GM20000 (cell line): ENCODE results near the gene PPWD1.
"Not testable (repeated sequence)": the region's sequence is repeated elsewhere in the genome, so short reads cannot be mapped to it uniquely, and the experiment has no call there.

Experiments used
- DNase-seq: peaks from one replicate; pipeline ENCODE4 v3.0.0; 2012; ENCODE audit warnings: low spot score
- TF ChIP-seq, protein P1 (sequence below): IDR thresholded peaks from 2 replicates; pipeline ENCODE4 v1.5.1; 2012; ENCODE audit warnings: mild to moderate bottlenecking, control low read depth; ENCODE audit errors: extremely low read depth, missing control alignments

PPWD1 gene

GRCh38 chr5:65570598-65571226, 7.6 kb downstream of the PPWD1 start:
- TF ChIP-seq, protein P1, sequence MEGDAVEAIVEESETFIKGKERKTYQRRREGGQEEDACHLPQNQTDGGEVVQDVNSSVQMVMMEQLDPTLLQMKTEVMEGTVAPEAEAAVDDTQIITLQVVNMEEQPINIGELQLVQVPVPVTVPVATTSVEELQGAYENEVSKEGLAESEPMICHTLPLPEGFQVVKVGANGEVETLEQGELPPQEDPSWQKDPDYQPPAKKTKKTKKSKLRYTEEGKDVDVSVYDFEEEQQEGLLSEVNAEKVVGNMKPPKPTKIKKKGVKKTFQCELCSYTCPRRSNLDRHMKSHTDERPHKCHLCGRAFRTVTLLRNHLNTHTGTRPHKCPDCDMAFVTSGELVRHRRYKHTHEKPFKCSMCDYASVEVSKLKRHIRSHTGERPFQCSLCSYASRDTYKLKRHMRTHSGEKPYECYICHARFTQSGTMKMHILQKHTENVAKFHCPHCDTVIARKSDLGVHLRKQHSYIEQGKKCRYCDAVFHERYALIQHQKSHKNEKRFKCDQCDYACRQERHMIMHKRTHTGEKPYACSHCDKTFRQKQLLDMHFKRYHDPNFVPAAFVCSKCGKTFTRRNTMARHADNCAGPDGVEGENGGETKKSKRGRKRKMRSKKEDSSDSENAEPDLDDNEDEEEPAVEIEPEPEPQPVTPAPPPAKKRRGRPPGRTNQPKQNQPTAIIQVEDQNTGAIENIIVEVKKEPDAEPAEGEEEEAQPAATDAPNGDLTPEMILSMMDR: no peak

DNA sequence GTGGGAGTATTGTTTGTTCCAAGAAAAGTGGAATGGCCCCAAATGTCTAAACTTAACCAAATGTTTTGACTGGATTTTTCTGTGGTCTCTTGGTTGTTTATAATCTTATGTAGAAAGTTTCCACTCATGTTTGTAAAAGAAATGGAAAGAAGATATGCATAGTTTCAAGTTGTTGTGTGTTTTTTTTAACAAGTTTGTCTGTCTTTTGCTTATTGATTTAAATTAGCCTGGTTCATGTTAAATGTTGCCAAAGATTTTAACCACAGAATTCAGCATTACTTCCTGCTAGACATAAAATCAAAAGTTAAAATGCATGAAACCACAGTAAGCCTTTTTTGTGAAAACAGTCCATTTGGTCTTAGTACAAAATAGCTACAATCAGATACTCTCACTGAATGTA, 14.0 kb downstream of the PPWD1 start:
- DNase-seq: no peak
- TF ChIP-seq, protein P1: no peak

More at GRCh38 chr5:65570598-65571226, 7.6 kb downstream of the PPWD1 start:
- DNase-seq: no peak

DNA sequence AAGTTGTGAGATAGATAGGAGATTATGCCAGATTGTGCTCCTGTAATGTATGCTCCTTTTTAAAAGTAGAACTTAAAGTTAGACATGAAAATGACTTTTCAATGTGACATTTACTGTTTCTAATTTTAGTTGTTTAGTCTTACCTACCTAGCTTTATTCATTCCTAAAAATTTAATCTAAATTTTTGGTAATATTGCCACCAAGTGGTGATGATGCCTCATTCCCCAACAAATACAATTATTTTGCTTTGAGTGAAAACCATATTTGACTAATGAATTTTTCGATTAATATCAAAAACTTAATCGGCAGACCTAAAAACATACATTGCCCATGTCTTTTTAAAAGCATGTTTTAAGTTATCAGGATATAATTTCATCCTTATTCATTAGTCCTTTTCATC, 25.6 kb downstream of the PPWD1 start:
- TF ChIP-seq, protein P1: no peak

DNA sequence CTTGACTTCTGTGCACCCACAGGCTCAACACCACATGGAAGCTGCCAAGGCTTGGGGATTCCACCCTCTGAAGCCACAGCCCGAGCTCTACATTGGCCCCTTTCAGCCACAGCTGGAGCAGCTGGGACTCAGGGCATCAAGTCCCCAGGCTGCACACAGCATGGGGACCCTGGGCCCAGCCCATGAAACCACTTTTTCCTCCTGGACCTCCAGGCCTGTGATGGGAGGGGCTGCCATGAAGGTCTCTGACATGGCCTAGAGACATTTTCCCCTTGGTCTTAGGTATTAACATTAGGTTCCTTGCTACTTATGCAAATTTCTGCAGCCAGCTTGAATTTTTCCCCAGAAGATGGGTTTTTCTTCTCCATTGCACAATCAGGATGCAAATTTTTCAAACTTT, 38.7 kb downstream of the PPWD1 start:
- not testable (repeated sequence) for DNase-seq

More for the DNA sequence above, 25.6 kb downstream of the PPWD1 start:
- no peak for DNase-seq

DNA sequence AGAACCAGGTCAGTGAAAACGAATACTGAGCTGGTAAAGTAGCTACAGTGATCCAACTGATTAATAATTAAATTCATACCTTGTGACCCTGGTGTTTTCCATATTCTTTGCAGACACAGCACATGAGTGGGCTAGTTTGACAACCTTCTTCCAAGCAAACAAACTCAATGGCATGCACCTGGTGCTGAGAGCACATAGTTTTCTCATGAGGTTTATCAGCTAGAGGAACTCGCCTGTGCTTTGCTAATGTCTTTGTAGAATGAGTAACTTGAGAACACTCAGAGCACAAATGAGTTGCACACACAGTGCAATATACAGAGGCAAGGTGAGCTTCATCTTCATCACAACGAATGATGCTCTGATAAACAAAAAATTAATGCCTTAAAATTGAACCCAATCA, 48.4 kb downstream of the PPWD1 start:
- no peak for DNase-seq

GRCh38 chr5:65612298-65612907, 49.3 kb downstream of the PPWD1 start:
- no peak for DNase-seq
- TF ChIP-seq, protein P1: no peak

More for the DNA sequence above, 48.4 kb downstream of the PPWD1 start:
- TF ChIP-seq, protein P1: no peak

- DNase-seq: no peak
- TF ChIP-seq, protein P1: no peak
Measured at GRCh38 chr5:65620021-65620420, 56.9 kb downstream of the PPWD1 start.

GRCh38 chr5:65621961-65622360, 58.9 kb downstream of the PPWD1 start:
- not testable (repeated sequence) for DNase-seq
